Panc1 (cell line): ENCODE data around the gene ARMC2.

Experiments used
- CTCF ChIP-seq: fragments of 450-650 bp; IDR thresholded peaks from 2 replicates; pipeline ENCODE4 v1.5.1; 2017; ENCODE audit warnings: mild to moderate bottlenecking
- POLR2AphosphoS5 ChIP-seq: IDR thresholded peaks from 2 replicates; pipeline ENCODE4 v1.6.1; 2012; ENCODE audit warnings: mild to moderate bottlenecking, low read depth, low read length, moderate library complexity
- REST ChIP-seq, 2 experiments: IDR thresholded peaks; 2 replicates each; pipeline ENCODE4 v1.6.1; 2011 to 2012; ENCODE audit warnings: low read depth in 2 of 2, control low read depth in 1 of 2, low read length in 1 of 2, mild to moderate bottlenecking in 1 of 2, moderate library complexity in 1 of 2; ENCODE audit not compliant: insufficient read depth in 1 of 2
- SIN3A ChIP-seq: IDR thresholded peaks from 2 replicates; pipeline ENCODE4 v1.6.1; 2012; ENCODE audit warnings: low read depth, mild to moderate bottlenecking, low read length, moderate library complexity, borderline replicate concordance; ENCODE audit not compliant: insufficient read depth

- no peak for TF ChIP-seq CTCF
- no peak for TF ChIP-seq REST (IDR thresholded peaks at IDR 0.05; ENCODE audit: insufficient read depth in 1 of 2, low read depth in 2 of 2, low read length in 1 of 2)
- no peak for TF ChIP-seq SIN3A
- no peak for TF ChIP-seq POLR2AphosphoS5
Observed at GRCh38 chr6:108955329-108955949, 107.2 kb downstream of the ARMC2 start.
